ENCODE results near the gene DNAJC15.

DNA sequence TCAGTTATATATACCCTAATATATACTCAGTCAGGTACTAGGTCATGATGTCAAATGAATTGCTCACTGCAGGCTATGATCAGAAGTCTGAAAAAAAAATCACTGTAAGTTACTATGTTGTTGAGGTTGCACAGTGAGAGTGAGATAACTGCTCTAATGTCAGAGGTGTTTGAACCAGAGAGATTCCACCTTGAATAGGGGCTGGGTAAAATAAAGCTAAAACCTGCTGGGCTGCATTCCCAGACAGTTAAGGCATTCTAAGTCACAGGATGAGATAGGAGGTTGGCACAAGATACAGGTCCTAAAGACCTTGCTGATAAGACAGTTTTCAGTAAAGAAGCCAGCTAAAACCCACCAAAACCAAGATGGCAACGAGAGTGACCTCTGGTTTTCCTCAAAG is 41.5 kb upstream of the DNAJC15 start:
- TF ChIP-seq CTCF (IDR thresholded peaks at IDR 0.05 in 2 of 3, conservative IDR thresholded peaks at IDR 0.05 in 1 of 3; ENCODE audit: borderline replicate concordance in 1 of 3, insufficient read depth in 1 of 3, low read depth in 2 of 3, low read length in 2 of 3) (no peak), ZFX (IDR thresholded peaks at IDR 0.05) (no peak), CEBPB (IDR thresholded peaks at IDR 0.05; ENCODE audit: low read depth) (no peak), POLR2A (IDR thresholded peaks at IDR 0.05; ENCODE audit: borderline replicate concordance, extremely low read depth, insufficient read depth, insufficient read length) (no peak), REST (IDR thresholded peaks at IDR 0.05; ENCODE audit: low read depth) (no peak)

Measured in HCT116 (cell line).